Dedifferentiated amniotic fluid mesenchymal stem cell (primary cell): Measurements from ENCODE around the gene FSTL4.

Source experiments
- DNase-seq: peaks from one replicate; pipeline ENCODE4 v3.0.0-alpha.2; 2016; ENCODE audit errors: extremely low spot score

The FSTL4 gene

DNA sequence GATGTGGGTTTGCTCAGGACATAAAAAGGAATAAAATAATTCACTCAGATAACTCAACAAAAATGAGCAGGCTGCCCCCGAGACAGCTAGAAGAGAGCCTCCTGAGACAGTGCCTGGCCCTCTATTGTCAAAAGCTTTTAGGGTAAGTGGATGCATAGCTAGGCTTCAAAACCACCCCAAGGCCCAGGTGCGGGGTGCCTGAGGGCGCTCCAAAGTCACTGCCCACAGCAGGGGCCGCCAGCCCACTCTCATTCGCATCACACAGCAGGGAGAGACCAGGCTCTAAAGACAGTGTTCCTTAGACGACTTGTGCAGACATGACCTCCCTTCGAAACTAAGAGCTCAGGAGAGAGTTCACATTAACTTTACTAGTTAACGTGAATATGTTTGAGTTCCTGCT is 271.5 kb downstream of the FSTL4 start:
- DNase-seq = no peak

DNA sequence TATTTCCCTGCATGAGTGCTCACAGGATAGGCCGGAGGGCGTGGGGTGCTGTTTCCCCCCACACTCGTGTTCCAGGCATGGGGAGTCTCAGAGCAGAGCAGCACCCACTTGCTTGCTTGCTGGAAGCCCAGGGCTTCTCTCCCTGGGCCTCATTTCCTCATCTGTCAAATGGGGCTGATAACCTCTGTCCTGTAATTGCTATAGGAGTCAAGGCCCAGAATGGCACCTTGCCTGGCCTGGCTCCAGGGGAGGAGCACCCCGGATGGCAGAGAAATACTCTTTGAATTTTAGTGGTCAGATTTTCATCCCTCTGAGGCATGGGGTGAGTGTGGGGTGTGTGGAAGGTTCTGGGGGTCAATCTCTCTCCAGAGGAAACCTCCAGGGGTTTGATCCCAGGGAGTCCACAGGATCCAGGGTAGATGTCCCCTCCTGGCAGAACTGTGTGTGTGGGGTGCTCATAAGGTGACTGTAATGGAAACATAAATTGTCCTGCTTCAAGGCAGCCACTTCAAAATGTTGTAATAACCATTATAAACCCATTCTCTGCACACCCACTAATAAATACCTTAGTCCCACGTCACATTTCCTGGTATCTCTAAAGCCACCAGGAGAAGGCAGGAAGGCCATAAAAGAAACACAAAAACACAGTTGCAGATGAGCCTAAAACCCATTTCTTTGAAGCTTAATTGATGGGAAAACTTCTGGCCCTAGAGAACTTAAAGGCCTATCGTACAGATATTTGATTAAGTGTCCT is 272.2 kb downstream of the FSTL4 start:
- DNase-seq = no peak

DNA sequence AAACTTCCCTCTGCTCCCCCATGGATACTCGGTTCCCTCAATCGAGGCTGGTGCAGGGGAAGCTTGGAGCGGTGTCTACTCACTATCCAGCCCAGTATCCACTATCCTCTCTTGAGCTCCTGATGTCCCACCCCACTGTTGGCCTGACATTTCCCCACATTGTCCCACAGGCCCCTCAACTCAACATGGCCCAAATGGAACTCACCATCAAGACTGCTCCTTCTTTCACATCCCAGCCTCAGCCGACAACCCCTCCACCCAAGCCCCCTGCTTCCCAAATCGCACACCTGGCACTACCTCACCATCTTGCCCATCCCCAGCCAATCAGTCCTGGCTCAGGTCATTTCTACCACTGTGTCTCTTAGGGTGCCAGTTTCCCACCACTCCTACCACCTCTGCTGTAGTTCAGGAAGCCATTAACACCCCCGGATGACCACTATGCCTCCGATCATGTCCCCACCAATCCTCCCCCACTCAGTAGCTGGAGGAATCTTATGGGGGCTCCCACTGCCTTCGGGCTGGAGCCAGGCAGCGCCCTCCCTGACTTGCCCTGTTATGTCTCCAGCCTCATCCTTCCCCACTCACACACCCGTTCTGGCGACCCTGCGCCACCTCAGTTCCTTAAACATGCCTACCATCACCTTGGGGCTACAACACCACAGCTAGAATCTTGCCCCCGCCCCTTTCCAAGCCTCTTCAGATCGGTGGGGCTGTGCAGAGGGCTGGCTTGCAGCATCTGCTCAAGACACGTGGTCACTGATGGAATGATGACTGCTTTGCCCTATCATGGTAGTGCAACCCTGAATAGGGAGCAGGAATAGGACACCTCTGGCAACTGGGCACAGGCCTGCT is 273.6 kb downstream of the FSTL4 start:
- DNase-seq = no peak

DNA sequence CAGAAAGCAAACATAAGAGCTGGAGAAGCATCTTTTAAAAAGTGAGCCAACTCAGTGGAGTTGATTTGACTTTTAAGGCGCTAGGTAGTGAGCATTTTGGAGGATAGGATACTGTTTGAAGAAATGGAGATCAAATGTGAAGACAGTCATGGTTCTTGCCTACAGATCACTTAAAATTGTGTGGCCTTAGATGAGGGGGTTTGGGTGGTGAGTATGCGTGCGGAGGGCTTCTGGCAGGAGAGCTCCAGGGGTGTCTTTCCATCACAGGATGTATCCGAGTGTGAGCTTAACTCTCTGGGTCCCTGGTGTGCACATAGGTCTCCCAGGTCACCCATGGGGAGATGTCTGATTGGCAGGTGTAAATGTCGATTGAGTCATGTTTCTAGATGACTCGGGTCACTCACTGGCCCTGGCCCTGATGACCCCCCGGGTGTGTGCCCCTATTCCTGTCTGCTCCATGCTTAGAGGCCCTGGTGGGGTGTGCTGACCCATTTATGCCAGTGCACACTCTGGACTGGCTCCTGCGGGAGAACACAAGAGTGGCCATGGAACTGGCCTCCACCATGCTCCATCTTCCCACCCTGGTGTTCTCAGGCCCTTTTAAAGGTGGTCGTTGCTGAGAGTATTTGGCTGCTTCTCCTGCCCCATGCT is 274.4 kb downstream of the FSTL4 start:
- no peak for DNase-seq

DNA sequence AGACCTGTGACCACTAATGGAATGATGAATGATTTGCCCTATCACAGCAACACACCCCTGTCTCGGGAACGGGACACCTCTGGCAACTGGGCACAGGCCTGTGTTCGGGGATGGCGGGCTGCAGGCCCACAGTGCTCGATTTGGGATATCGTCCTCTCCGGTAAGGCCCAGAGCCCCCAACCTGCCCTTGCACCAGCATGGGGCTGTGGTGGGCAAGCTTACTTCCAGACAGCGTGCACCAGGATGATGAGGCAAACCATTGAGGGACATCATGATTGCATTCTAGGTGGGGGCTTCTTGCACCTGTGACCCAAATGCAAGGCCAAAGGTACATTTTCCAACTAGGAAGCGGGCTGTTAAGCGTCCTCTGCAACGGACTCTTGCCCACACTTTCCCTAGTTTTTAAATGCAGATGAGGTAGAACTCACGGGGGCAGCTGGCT is 275.4 kb downstream of the FSTL4 start:
- no peak for DNase-seq

DNA sequence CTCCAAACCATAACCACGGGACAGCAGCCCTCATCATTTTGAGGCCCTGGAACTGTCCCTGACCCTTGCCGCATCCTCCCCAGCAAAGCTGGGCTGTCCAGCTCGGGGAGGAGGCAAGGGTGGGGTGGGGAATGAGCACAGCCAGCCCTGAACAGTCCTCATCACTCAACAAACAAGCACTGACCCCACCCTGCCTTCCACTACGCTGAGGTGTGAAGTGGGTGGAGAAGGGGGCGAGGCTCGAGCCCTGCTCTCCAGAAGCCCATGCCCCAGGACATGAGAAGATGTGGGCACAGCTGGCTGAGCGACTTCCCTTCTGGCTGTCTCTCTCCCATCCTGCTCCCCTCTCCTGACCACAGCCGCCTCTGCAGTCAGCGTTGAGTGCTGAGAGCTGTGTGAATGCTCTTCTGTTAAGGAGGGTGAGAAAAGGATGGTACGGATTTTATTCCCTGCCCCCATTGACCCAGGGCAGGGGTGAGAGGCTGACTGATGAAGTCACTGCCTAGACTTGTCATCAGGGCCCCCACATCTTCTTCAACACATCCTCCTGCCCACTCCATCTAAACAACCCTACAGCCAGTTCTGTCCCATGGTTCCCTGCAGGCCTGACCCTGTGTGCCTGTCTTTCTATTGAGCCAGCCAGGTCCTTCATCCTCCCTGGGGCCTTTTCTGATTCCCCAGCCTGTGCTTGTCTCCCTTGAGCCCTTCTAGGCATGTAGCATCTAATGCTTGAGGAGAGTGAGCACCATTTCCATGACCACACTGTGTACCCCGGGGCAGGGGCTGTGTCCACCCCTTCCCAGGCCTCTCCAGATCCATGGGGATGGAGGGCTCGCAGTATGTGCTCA is 276.0 kb downstream of the FSTL4 start:
- no peak for DNase-seq

DNA sequence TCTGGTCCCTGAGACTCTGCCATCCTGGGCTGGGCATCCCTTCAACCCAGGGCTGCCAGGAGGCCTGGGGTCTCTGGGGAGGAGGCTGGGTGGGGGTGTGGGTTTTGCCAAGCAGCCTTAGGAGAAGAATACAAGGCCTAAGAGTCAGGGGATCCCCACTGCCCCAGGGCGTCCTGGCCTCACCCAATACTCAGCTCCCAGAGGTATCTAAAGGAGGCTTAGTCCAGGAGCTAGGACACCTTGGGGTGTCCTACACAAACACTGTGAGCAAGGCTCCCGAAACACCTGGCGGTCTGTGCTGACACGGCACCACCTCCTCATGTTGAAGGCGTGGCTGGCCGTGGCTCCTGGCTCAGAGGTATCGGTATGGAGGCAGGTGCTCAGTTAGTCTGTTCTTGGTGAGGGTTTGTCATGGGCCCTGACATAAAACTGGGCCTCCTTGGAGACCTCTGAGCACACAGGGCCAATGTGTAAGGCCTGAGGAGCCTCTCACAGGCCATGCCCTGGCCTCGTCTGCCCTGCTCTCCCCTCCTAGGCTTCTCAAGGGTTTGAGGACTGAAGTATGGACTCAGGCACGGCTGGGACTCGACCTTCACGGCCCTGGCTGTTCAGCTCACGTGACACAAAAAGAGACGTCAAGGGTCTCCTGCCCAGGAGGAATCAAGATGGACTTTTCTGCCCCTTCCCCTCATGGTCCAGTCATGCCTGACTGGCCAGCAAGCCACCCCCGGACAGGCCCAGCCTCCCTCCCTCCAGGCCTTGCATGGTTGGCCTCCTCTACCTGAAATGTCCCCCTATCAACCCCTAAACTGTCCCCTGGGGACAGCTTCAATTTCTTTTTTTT is 277.3 kb downstream of the FSTL4 start:
- DNase-seq = no peak

DNA sequence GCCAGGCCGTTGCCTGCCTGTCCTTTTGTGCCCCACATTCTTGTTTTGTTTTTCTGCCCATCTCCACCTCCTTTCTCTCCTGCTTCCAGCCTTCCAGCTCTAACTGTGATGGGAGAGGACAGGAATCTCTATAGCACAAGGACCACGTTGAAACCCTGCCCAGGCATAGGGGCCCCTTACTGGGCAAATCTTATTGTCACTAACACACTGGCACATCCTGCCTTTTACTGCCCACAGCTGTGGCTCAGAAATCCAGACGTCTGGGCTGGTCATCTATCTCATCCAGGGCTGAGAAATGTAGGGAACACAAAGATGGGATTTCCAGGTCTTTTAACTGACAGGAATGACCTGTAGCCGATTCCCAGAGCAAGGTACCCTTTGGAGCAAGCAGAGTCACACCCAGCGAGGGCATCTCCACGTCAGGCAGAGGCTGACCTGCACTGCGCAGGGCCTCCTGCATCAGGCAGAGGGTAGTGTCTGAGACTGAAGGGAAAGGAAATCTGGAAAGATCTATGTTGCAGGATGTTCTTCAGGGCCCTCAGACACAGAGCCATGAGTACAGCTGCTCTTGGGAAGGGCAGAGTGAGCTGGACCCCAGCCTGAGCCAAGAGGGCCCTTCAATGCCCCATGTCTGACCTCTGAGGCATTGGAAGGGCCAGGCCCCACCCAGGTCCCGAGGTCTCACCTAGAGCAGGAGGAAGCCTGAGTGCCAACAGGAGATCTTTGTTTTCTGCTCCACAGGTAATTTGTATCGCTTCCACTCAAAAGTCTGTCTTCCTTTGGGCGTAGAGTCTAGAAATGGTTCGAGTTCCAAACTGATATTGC is 278.8 kb downstream of the FSTL4 start:
- no peak for DNase-seq

DNA sequence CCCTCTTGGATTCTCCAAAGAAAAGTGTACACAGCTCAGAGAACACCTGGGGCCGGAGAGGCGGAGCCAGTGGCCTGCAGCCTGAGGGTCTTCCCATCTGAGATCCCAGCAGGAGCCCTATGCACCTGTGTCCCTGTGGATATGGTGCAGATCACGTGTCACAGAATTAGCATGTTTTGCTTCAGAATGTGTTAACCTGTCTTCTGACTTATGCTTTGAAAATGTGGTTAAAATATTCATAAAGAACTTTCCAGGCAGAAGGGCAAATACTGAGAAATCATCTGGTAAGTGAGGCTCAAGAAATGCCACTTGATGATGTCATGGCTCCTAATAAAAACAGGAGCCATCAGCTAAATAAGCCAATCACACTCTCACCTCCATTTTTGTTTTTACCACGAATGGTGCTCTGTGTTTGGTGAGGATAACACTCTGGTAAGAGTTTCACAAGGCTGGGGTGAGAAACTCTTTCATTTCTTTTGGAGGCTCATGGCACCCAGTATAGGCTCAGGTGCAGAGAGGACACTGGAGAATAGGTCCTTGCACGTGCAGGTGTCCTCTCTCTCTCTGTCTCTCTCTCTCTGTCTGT is 279.8 kb downstream of the FSTL4 start:
- no peak for DNase-seq

DNA sequence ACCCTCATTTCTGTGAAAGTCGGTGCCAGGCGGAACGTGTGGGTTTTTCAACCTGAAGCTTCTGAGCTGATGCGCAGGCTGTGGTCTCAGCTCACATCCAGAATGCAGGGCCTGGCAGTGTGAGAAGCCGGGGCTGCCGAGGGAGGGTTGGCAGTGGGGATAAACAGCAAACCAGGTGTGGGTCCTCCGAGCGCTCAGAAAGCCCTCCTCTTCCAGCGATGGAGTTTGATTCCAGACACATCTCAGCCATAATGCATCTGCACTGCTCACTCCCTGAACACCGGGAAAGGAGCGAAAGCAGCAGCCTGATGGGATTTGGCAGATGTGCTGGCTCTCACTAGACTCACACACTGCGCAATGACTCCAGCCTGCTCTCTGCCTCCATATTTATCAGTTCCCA is 280.4 kb downstream of the FSTL4 start:
- no peak for DNase-seq

DNA sequence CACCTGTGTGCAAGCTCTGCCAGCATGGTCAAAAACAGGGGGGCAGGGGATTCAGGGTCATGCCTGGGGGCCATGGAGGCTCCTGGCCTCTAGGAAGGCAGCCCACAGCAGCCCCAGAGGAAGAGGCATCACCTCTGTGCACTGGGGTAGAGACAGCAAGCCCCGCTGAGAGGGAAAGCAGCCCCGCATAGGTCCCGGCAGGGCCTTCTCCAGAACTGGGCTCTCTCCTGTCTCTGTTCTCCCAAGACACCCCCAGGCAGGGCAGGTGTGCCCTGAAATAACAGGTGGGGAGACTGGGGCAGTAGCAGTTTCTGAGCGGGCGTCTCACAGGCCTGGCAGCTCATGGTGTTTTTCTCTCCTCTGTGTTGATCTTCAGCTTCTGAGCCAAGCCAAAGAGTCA is 281.4 kb downstream of the FSTL4 start:
- no peak for DNase-seq

DNA sequence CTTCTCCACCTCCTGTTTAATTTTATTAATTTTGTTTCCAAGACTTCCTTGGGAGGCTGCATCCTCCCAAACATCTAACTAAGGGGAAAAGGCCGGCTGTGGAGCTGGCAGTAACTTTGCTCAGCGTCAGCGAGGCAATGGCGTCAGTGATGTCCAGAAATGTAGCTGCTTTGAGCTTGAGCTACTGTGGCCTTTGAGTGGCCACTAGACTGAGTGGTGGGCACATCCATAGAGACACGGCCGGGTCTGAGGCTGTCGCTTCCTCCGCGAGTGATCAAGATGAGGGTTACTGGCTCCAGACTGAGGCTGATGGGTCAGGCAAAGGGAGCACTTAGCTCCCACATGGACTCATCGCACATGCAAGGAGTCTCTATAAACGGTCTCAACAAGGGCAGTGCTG is 283.5 kb downstream of the FSTL4 start:
- DNase-seq = no peak

DNA sequence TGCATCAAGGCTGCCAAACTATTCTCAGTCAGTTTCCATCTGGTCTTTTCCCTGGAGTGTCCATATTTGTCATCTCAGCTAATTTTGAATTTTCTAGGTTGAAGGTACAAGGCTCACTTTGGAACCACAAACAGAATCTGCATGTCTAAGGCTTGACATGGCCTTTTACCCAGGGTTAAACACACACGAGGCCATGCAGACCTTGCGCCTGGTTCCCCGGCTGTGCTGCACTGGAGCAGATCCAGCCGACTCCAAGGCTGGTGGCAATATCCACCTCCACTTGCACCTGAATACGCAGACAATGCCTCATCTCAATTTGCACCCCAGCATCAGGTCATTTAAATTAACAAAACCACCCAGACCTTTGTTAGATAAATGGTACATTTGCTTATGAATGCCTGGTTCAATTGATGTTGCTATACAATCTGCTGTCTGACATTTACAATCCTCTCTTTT is 284.4 kb downstream of the FSTL4 start:
- DNase-seq = no peak

DNA sequence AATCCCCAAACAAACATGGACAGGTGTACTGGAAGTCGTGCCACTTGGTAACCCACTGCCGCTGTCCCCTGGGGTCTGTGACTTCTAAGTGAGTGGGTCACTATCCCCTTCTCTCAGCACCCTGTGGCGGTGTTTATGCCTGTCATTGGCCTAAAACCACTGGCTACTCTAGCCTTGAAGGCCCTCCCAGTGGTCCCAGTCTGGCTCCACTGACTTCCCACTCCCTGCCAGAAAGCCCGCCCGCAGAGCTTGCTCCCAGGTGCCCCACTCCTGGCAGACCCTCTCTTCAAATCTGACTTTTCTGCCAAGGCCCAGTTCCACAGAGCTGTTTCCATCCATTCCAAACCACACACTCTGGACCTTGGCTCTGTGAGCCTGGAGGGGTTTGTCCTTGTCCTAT is 286.0 kb downstream of the FSTL4 start:
- no peak for DNase-seq

DNA sequence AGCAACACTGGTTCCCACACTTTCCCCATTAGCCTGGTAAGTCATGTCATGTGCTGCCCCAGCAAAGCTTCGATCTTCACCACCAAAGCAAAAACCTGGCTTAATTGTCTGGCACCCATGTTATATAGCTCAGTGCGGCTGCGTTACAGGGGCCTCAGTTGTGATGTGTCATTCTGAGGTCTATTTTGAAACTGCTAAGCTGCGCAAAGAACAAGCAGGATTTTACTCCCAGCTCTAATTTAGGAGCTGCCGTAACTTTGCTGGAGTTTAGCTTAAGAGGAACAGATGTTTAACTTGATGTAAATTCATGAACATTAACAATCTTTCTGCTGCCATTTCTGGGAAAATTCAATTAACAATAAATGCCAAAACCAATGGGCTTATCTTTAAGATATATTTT is 286.5 kb downstream of the FSTL4 start:
- DNase-seq = no peak

DNA sequence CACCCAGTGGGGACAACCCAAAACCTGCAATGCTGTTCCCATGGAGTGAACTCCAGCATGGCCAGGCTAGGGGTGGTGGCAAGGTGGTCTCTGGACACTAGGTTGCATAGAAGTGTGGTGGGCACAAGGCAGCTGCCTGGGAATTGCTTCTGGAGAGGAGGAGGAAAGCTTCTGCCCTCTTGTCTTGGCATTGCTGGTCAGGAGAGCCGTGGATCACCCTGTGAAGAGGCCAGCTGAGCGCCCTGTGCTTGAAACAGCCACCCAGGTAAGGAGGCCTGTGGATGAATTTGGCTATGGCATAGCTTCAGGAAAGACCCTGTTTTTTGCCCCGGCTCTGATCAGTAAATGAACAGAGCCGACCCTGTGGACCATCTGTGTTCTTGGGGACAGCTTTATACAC is 287.4 kb downstream of the FSTL4 start:
- no peak for DNase-seq

DNA sequence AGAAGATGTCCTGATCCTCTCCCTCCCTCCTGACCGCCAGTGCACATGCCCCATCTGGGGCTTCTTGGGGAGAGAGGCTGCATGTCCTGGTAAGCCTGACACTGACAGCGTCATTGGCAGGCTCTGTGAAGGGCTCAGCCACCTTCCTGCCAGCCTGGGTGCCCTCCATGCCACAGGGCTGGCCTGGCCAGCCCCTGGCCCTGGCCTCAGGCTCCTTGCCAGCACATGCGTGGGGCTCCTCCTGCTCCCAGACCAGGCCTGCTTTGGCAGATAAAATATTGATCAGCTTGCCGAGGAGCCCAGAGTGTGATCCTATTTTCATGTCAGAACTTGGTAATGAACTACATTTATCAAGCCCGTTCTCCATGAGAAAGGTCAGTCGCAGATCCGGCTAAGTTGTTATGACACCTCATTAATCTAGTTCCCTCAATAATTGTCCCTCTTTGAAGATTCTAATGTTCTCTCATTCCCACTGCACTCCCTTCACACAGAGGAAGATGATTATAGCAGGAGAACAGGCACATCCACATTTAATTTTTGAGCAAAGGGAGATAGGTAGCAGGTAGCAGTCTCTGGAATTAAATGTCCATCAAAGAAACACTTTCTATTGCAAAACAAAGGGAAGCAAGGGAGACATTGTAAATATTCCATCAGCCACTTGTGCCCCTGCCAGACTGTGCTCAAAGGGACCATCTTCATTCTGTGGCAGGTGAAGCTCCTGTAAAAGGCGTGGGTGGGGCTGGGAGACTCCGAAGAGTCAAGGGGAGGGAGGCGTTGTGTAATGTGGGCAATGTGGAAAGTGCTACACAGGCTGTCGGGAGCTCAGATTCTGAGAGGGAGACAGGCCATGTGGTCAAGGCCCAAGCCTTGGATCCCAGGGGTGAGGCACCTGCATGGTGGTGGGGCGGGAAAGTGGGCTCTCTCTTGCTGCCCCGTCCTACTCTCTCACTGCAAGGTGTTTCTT is 288.6 kb downstream of the FSTL4 start:
- no peak for DNase-seq

DNA sequence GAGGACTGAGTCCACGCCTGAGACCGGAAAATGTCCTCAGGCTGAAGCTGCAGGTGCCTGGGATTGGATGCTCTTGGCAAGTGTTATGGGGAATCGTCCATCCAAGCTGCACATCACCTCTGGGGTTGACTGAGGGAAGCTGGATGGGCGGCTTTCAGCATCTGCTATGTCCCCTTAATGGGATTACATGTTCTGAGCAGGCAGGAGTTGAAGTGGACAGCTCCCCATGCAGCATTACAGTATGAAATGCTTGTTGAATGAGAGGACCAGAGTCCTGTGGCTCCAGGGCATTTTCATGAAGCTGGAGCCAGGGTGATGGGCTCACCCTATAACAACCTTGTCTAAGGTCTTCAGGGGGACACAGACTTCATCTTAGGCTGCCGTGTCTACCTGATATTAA is 289.6 kb downstream of the FSTL4 start:
- no peak for DNase-seq
